GM21367 (cell line): ENCODE data around the gene TMEM80.
"Not testable (repeated sequence)": the region's sequence is repeated elsewhere in the genome, so short reads cannot be mapped to it uniquely, and the experiment has no call there.

ENCODE experiments used
- ATAC-seq: cut with Tn5 transposase; IDR thresholded peaks from one replicate; pipeline ENCODE4 v1.9.1; 2021; ENCODE audit not compliant: unreplicated experiment

The TMEM80 gene

GRCh38 chr11:720642-721246 lies 25.1 kb downstream of the TMEM80 start:
- ATAC-seq: no peak

DNA sequence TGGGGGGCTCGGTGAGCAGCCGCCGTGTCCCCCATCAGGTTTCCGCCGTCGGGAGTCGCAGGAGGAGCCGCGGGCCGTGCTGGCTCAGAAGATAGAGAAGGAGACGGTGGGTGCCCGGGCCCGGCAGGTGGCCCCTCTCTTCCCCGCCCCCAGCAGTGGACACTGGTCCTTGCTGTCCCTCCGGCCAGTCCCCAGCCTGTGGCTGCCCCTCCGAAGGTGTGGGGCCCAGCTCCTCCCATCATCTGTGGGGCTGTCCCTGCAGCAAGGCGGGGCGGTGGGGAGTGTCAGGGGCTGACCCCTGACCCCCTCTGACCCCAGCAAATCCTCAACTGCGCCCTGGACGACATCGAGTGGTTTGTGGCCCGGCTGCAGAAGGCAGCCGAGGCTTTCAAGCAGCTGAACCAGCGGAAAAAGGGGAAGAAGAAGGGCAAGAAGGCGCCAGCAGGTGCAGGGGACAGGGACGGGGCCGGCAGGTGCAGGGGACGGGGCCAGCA lies 25.7 kb downstream of the TMEM80 start:
- ATAC-seq: no peak

- ATAC-seq: no peak
Observed at GRCh38 chr11:721741-722345, 26.2 kb downstream of the TMEM80 start.

- ATAC-seq: no peak
Observed at GRCh38 chr11:722346-722811, 26.8 kb downstream of the TMEM80 start.

DNA sequence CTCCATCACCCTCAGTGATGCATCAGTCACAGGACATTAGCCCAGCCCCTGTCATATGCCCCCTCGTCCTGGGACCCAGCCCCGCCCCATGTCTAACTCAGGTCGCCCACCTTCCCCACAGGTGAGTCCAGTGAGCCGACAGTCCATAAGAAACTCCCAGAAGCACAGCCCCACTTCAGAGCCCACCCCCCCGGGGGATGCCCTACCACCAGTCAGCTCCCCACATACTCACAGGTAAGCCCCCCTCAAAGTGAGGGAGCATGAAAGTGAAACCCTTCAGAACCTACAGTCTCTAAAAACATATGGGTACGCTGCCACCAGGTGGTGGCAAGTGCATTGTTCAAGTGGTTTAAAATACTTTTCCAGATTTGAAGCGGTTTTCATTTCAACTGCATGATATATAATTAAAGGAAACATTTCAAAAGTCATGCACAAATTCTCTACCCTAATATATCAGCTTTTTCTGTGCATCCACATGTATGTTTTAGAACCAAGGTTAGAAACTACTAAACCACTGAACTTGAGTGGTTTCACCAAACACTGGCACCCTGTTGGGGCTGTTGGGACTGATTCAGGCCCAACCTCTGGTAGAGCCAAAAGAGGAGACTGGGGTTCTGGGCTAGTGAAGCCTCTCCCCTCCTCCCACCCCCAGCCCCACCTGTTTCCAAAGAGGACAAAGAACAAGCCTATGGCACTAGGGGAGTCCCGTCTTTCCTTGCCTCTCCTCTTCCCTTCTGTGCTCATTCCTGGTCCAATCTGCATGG lies 27.7 kb downstream of the TMEM80 start:
- no peak for ATAC-seq

- no peak for ATAC-seq
Observed at GRCh38 chr11:724049-724777, 28.6 kb downstream of the TMEM80 start.

GRCh38 chr11:724778-725386 lies 29.3 kb downstream of the TMEM80 start:
- ATAC-seq: no peak

GRCh38 chr11:725624-726202 lies 30.1 kb downstream of the TMEM80 start:
- ATAC-seq: no peak

GRCh38 chr11:726278-727220 lies 30.9 kb downstream of the TMEM80 start:
- ATAC-seq: no peak

DNA sequence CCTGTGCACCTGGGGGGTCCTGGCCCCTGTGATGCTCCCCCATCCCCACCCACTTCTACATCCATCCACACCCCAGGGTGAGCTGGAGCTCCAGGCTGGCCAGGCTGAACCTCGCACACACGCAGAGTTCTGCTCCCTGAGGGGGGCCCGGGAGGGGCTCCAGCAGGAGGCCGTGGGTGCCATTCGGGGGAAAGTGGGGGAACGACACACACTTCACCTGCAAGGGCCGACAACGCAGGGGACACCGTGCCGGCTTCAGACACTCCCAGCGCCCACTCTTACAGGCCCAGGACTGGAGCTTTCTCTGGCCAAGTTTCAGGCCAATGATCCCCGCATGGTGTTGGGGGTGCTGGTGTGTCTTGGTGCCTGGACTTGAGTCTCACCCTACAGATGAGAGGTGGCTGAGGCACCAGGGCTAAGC lies 31.7 kb downstream of the TMEM80 start:
- no peak for ATAC-seq

GRCh38 chr11:727859-728748 lies 32.5 kb downstream of the TMEM80 start:
- no peak for ATAC-seq

DNA sequence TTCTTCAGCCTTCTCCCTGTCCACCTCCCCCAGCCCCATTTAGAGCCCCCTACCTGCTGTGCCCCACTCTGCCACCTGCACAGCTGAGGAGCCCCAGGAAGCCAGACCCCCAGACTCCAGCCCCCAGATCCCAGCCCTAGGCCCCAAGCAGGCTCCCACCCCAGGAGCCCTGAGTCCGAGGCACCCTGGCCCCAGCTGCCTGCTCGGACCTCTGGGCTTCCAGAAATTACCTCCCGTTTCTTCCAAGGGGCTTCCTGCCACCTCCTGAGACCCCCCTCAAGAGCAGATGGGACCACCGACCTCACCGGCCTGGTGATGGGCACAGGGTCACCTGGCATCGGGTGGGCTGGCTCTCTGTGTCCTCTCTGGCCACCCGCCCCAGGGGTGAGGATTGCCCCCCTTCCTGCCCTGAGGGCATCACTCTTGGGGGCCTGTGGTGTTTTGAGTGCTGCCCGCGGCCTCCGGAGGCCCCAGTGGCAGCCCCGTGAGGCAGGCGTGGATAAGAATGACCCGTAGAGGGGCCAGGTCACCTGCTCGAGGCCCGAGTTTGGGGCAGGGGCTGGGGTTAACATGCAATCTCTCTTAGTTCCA lies 33.4 kb downstream of the TMEM80 start:
- no peak for ATAC-seq

DNA sequence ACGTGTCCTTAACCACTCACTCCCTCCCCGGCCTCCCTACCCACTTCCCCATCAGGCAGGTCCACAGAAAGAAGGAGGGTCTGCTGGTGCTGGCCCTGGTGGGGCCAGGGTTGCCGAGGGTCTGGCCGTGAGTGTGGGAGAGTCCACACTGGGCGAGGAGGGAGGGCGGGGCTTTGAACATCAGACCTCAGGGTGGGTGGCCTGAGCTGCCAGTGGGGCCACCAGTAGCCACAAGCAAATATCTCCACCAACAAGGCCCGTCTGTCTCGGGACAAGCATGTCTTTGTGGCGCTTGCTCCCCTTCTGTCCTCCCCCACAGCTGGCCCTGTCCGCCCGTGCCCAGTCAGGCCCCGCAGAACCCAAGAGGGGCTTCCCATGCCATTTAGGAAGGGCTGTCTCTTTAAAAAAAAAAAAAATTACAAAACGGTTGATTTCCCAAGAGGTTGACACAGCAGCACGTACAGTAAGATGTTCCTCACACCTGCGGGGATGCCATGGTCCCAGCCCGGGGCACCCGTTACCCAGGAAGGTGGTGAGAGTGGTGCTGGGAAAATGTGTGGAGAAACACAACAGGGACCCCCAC lies 34.0 kb downstream of the TMEM80 start:
- no peak for ATAC-seq

DNA sequence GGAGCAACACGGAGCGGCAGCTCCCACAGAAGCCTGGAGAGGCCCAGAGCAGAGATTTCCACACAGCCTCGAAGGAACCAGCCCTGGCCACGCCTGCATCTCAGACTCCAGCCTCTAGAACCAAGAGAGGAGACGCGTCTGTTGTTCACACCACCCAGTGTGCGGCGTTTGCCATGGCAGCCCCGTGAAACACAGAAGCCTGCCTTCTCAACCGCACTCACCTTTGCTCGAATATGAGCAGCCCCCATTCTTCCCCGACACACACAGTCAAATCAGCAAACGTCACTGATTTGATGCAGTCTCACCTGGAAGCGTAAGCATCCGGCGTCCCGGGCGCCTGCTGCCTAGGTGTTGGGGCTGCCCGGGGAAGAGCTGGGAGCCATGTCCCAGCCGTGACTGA lies 37.5 kb downstream of the TMEM80 start:
- no peak for ATAC-seq

DNA sequence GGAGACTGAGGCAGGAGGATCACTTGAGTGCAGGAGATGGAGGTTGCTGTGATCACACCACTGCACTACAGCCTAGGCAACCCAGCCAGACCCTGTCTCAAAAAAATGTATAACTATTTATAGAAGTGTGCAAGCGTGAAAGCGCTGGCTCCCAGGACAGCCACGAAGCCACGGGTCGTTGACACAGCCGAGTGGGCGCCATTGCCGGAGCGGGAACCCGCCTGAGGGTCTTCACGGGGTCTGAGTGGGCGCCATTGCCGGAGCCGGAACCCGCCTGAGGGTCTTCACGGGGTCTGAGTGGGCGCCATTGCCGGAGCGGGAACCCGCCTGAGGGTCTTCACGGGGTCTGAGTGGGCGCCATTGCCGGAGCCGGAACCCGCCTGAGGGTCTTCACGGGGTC lies 38.9 kb downstream of the TMEM80 start:
- ATAC-seq: not testable (repeated sequence)

- ATAC-seq: no peak
Observed at GRCh38 chr11:737366-737765, 41.8 kb downstream of the TMEM80 start.

DNA sequence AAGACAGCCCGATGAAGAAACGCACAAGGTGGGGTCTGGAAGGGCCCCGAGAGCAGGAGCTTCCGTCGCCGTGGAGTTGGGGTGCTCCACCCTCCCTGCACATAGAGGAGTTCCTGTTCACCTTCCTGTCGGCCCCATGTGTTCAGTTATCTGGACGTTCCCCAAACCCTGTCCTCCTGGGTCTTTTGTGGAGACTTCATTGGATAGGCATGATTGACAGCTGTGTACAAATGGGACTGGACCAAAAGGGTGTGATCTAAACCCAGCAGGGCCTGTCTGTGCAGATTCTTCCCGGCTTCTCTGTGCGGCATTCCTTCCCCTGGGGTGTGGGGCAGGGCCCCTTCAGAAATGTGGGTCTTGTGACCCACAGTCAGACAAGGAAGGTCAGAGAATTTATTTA lies 42.3 kb downstream of the TMEM80 start:
- not testable (repeated sequence) for ATAC-seq

DNA sequence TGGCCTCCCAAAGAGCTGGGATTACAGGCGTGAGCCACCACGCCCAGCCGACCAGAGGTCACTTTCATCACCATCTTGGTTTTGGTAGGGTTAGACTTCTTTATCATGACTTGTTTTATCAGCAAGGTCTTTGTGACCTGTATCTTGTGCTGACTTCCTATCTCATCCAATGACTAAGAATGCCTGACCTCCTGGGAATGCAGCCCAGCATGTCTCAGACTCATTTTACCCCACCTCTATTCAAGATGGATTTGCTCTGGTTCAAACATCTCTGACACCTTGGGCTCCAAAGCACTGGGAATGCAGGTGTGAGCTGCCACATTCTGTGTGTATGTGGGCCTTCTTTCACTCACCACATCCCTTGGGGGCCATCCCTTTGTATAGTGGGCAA lies 46.5 kb downstream of the TMEM80 start:
- ATAC-seq: no peak
